GM21526 (cell line): ENCODE data around the gene DNAJC10.
"Not testable (repeated sequence)": the region's sequence is repeated elsewhere in the genome, so short reads cannot be mapped to it uniquely, and the experiment has no call there.

Source experiments
- ATAC-seq: cut with Tn5 transposase; IDR thresholded peaks from one replicate; pipeline ENCODE4 v1.9.1; 2021; ENCODE audit warnings: moderate library complexity; ENCODE audit not compliant: unreplicated experiment, low FRiP score

The DNAJC10 gene

GRCh38 chr2:182781099-182781498 lies 65.0 kb downstream of the DNAJC10 start:
- ATAC-seq, result not testable (repeated sequence)

GRCh38 chr2:182782686-182783085 lies 66.6 kb downstream of the DNAJC10 start:
- ATAC-seq, result not testable (repeated sequence)

- no peak for ATAC-seq
These were observed 68.1 kb downstream of the DNAJC10 start for GRCh38 chr2:182784058-182784706.

- no peak for ATAC-seq
These were observed 68.7 kb downstream of the DNAJC10 start for GRCh38 chr2:182784777-182785176.

GRCh38 chr2:182792441-182792840 lies 76.4 kb downstream of the DNAJC10 start:
- no peak for ATAC-seq

- no peak for ATAC-seq
These were observed 82.7 kb downstream of the DNAJC10 start for GRCh38 chr2:182798736-182799135.

- no peak for ATAC-seq
These were observed 88.1 kb downstream of the DNAJC10 start for GRCh38 chr2:182804128-182804527.

GRCh38 chr2:182807319-182807718 lies 91.3 kb downstream of the DNAJC10 start:
- no peak for ATAC-seq

GRCh38 chr2:182810087-182810486 lies 94.0 kb downstream of the DNAJC10 start:
- ATAC-seq, result no peak

GRCh38 chr2:182814380-182814779 lies 98.3 kb downstream of the DNAJC10 start:
- ATAC-seq, result no peak

GRCh38 chr2:182814804-182815203 lies 98.7 kb downstream of the DNAJC10 start:
- ATAC-seq, result no peak

GRCh38 chr2:182816866-182817265 lies 100.8 kb downstream of the DNAJC10 start:
- ATAC-seq, result no peak

- no peak for ATAC-seq
These were observed 101.5 kb downstream of the DNAJC10 start for GRCh38 chr2:182817558-182817957.

- ATAC-seq, result no peak
These were observed 102.4 kb downstream of the DNAJC10 start for GRCh38 chr2:182818501-182818900.

GRCh38 chr2:182818925-182819324 lies 102.9 kb downstream of the DNAJC10 start:
- no peak for ATAC-seq

GRCh38 chr2:182819412-182819811 lies 103.4 kb downstream of the DNAJC10 start:
- no peak for ATAC-seq

- no peak for ATAC-seq
These were observed 105.1 kb downstream of the DNAJC10 start for GRCh38 chr2:182821182-182821581.

GRCh38 chr2:182822733-182823132 lies 106.7 kb downstream of the DNAJC10 start:
- no peak for ATAC-seq

- ATAC-seq, result no peak
These were observed 108.2 kb downstream of the DNAJC10 start for GRCh38 chr2:182824056-182824766.

- ATAC-seq, result no peak
These were observed 108.7 kb downstream of the DNAJC10 start for GRCh38 chr2:182824767-182825158.

GRCh38 chr2:182826064-182826463 lies 110.0 kb downstream of the DNAJC10 start:
- ATAC-seq, result no peak

GRCh38 chr2:182826496-182826895 lies 110.4 kb downstream of the DNAJC10 start:
- ATAC-seq, result no peak
